MM.1S (cell line): ENCODE results near the gene KLHL35.
"Not testable (repeated sequence)": the region's sequence is repeated elsewhere in the genome, so short reads cannot be mapped to it uniquely, and the experiment has no call there.

ENCODE experiments used
- DNase-seq: peaks from one replicate; pipeline ENCODE4 v3.0.0-alpha.2; 2015
- H2AFZ ChIP-seq: fragments of 300-600 bp; sonication (generic); 2 replicates; pipeline ENCODE4 v1.6.0; 2016; ENCODE audit warnings: antibody characterized with exemption, low read length
- H3F3A ChIP-seq: fragments of 300-600 bp; sonication (generic); 2 replicates; pipeline ENCODE4 v1.6.1; 2016; ENCODE audit warnings: mild to moderate bottlenecking, antibody characterized with exemption, low read length, moderate library complexity, mixed read lengths; ENCODE audit not compliant: insufficient read depth
- H3K27ac ChIP-seq: fragments of 300-600 bp; sonication (generic); 2 replicates; pipeline ENCODE4 v1.5.1; 2016; ENCODE audit warnings: mild to moderate bottlenecking, low read length
- H3K27me3 ChIP-seq: fragments of 300-600 bp; sonication (generic); replicated peaks from 2 replicates; pipeline ENCODE4 v1.6.0; 2016; ENCODE audit warnings: low read length; ENCODE audit not compliant: insufficient read depth
- H3K36me3 ChIP-seq: fragments of 300-600 bp; sonication (generic); replicated peaks from 2 replicates; pipeline ENCODE4 v1.6.1; 2016; ENCODE audit warnings: mild to moderate bottlenecking, low read length, mixed read lengths; ENCODE audit not compliant: insufficient read depth
- H3K4me1 ChIP-seq: fragments of 300-600 bp; sonication (generic); 2 replicates; pipeline ENCODE4 v1.6.1; 2016; ENCODE audit warnings: low read length, mixed read lengths
- H3K4me2 ChIP-seq: fragments of 300-600 bp; sonication (generic); 2 replicates; pipeline ENCODE4 v1.6.0; 2016; ENCODE audit warnings: low read depth, low read length
- H3K4me3 ChIP-seq: fragments of 300-600 bp; sonication (generic); 2 replicates; pipeline ENCODE4 v1.5.1; 2016; ENCODE audit warnings: low read length, mixed read lengths
- H3K79me2 ChIP-seq: fragments of 300-600 bp; sonication (generic); 2 replicates; pipeline ENCODE4 v1.6.1; 2016; ENCODE audit warnings: mixed run types, low read length, mixed read lengths
- H3K9ac ChIP-seq: fragments of 300-600 bp; sonication (generic); 2 replicates; pipeline ENCODE4 v1.6.1; 2016; ENCODE audit warnings: low read length, mixed read lengths
- H3K9me2 ChIP-seq: fragments of 300-600 bp; sonication (generic); replicated peaks from 2 replicates; pipeline ENCODE4 v1.6.1; 2016; ENCODE audit warnings: mild to moderate bottlenecking, low read length, mixed read lengths; ENCODE audit not compliant: insufficient read depth
- H3K9me3 ChIP-seq: fragments of 300-600 bp; sonication (generic); replicated peaks from 2 replicates; pipeline ENCODE4 v1.6.1; 2016; ENCODE audit warnings: mild to moderate bottlenecking, low read length, mixed read lengths; ENCODE audit not compliant: insufficient read depth
- H4K20me1 ChIP-seq: fragments of 300-600 bp; sonication (generic); 2 replicates; pipeline ENCODE4 v1.6.1; 2016; ENCODE audit warnings: mild to moderate bottlenecking, low read length, moderate library complexity, mixed read lengths; ENCODE audit not compliant: insufficient read depth
- EZH2 ChIP-seq: fragments of 300-600 bp; sonication (generic); optimal IDR thresholded peaks from 2 replicates; pipeline ENCODE3; 2017; ENCODE audit warnings: low read depth, mild to moderate bottlenecking, antibody characterized with exemption, low read length, mixed read lengths
- EZH2phosphoT487 ChIP-seq: fragments of 300-600 bp; sonication (generic); IDR thresholded peaks from 2 replicates; pipeline ENCODE4 v1.6.1; 2018; ENCODE audit warnings: antibody characterized with exemption, low read length
- TF ChIP-seq, protein P1 (sequence below): fragments of 300-600 bp; sonication (generic); IDR thresholded peaks from 2 replicates; pipeline ENCODE4 v1.5.1; 2016; ENCODE audit warnings: antibody characterized with exemption, low read length, mixed read lengths

KLHL35 gene

DNA sequence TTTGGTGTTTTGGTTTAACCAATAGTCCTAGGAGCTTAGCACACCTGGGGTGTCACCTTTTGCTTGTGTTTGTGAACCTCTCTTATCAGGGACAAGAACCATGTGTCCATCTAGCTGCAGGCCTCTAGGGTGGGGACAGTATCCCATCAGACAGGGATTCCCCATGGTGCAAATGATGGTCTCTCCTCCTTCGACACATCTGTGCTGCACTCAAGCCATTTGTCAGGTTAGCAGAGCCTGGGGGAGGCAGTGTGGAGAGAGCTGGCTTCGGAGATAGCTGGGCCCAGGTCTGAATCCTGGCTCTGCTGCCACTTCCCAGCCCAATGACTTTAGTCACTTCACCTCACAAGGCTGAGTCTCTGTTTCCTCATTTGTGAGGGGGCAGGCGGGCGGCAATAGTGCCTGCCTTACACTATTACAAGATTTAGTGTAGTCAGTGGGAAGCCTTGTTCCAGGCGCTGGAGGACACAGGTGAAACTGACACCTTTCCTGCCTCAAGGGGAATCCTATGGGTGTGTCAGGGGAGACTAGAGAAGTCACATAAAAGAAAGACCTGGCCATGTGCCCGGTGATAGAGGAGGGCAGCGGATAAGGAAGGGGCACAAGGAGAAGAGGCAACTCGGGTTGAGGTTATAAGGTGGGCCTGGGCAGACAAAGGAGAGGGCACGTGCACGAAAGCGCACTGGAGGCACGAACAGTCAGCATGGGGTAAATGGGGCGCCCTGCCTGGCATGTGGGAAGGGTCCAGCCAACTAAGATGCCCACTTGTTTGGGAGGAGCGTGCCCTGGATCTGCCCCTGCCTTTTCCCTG is 12.6 kb downstream of the KLHL35 start:
- no peak for DNase-seq
- no peaks in the 10 kb centered on the region for H3K36me3 ChIP-seq
- H3K27me3 ChIP-seq: no peaks in the 10 kb centered on the region
- no peaks in the 10 kb centered on the region for H3K9me3 ChIP-seq
- H3K9ac ChIP-seq: no peak overlapping the region
- H4K20me1 ChIP-seq: no peaks in the 10 kb centered on the region
- H3K27ac ChIP-seq: no peak overlapping the region
- H3K4me2 ChIP-seq: no peak overlapping the region
- TF ChIP-seq EZH2phosphoT487 (no peak), EZH2 (no peak)
- TF ChIP-seq, protein P1, sequence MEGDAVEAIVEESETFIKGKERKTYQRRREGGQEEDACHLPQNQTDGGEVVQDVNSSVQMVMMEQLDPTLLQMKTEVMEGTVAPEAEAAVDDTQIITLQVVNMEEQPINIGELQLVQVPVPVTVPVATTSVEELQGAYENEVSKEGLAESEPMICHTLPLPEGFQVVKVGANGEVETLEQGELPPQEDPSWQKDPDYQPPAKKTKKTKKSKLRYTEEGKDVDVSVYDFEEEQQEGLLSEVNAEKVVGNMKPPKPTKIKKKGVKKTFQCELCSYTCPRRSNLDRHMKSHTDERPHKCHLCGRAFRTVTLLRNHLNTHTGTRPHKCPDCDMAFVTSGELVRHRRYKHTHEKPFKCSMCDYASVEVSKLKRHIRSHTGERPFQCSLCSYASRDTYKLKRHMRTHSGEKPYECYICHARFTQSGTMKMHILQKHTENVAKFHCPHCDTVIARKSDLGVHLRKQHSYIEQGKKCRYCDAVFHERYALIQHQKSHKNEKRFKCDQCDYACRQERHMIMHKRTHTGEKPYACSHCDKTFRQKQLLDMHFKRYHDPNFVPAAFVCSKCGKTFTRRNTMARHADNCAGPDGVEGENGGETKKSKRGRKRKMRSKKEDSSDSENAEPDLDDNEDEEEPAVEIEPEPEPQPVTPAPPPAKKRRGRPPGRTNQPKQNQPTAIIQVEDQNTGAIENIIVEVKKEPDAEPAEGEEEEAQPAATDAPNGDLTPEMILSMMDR: no peak
- no peaks in the 10 kb centered on the region for H3K9me2 ChIP-seq
- no peak overlapping the region for H3K4me3 ChIP-seq
- no peak overlapping the region for H2AFZ ChIP-seq
- peaks cover 6% of the 10 kb centered on the region; the same call in 1 of the 2 replicates for H3F3A ChIP-seq
- H3K79me2 ChIP-seq: no peaks in the 10 kb centered on the region
- no peaks in the 10 kb centered on the region for H3K4me1 ChIP-seq

DNA sequence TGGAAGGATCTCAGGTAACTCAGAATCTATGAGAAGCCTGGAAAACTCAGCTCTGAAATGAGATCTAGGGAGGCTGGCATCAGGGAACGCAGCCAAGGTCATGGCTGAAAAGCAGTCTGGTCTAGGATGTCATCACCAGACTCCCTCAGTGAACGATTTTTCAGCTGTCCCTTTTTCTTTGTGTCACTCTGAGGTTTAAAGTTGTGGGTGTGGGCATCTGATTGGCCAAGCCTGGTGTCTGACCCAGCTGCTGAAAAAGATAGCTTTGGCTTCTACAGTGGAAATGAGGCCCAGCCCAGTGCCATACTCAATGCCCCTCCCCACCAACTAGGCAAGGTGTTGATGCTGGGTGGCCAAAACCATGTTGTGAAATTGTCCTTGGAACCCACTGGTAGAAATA is 19.1 kb downstream of the KLHL35 start:
- no peaks in the 10 kb centered on the region for H3K4me1 ChIP-seq
- TF ChIP-seq EZH2phosphoT487 (no peak), EZH2 (no peak)
- TF ChIP-seq, protein P1: no peak
- no peak for DNase-seq

DNA sequence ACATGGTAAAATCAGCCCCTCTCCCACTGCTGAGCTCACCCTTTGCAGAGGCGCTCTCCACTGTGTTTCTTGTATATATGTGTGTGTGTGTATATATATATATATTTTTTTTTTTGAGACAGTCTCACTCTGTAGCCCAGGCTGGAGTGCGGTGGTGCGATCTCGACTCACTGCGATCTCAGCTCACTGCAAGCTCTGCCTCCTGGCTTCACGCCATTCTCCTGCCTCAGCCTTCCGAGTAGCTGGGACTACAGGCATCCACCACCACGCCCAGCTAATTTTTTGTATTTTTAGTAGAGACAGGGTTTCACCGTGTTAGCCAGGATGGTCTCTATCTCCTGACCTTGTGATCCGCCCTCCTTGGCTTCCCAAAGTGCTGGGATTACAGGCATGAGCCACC is 19.9 kb downstream of the KLHL35 start:
- H3K9me2 ChIP-seq, H3K4me3 ChIP-seq, H3K4me1 ChIP-seq, H2AFZ ChIP-seq, DNase-seq, H3K27ac ChIP-seq, H3K36me3 ChIP-seq, H3K9me3 ChIP-seq, H3K4me2 ChIP-seq, H3F3A ChIP-seq, H4K20me1 ChIP-seq, H3K9ac ChIP-seq, H3K79me2 ChIP-seq, H3K27me3 ChIP-seq: not testable (repeated sequence)

More for the DNA sequence above, 19.1 kb downstream of the KLHL35 start:
- H3K79me2 ChIP-seq: no peaks in the 10 kb centered on the region
- H2AFZ ChIP-seq: no peak overlapping the region
- no peaks in the 10 kb centered on the region for H3K27me3 ChIP-seq
- no peaks in the 10 kb centered on the region for H4K20me1 ChIP-seq
- no peaks in the 10 kb centered on the region for H3K36me3 ChIP-seq
- no peak overlapping the region for H3K4me2 ChIP-seq
- no peak overlapping the region for H3K4me3 ChIP-seq
- H3K27ac ChIP-seq: no peak overlapping the region
- H3K9me2 ChIP-seq: no peaks in the 10 kb centered on the region
- H3K9me3 ChIP-seq: no peaks in the 10 kb centered on the region
- peaks cover 11% of the 10 kb centered on the region; the same call in 1 of the 2 replicates for H3F3A ChIP-seq
- no peak overlapping the region for H3K9ac ChIP-seq

DNA sequence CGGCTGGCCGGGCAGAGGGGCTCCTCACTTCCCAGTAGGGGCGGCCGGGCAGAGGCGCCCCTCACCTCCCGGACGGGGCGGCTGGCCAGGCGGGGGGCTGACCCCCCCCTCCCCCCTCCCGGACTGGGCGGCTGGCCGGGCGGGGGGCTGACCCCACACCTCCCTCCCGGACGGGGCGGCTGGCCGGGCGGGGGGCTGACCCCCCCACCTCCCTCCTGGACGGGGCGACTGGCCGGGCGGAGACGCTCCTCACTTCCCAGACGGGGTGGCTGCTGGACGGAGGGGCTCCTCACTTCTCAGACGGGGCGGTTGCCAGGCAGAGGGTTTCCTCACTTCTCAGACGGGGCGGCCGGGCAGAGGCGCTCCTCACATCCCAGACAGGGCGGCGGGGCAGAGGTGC is 23.0 kb downstream of the KLHL35 start:
- Histone ChIP-seq H3K79me2 (peaks cover 33% of the 10 kb centered on the region), H3F3A (peaks cover 24% of the 10 kb centered on the region), H4K20me1 (peaks cover 28% of the 10 kb centered on the region), H3K36me3 (peaks cover 20% of the 10 kb centered on the region; the same call in 1 of the 2 replicates)
- H3K9ac ChIP-seq, DNase-seq, H3K27me3 ChIP-seq, H3K4me3 ChIP-seq, H3K4me2 ChIP-seq, H3K4me1 ChIP-seq, H3K9me2 ChIP-seq, H3K27ac ChIP-seq, H3K9me3 ChIP-seq, H2AFZ ChIP-seq: not testable (repeated sequence)
